Inflammatory macrophage treated with lipopolysaccharide for 4 hours (primary cell): Measurements from ENCODE around the gene GOLGA2.
"Not testable (repeated sequence)": the region's sequence is repeated elsewhere in the genome, so short reads cannot be mapped to it uniquely, and the experiment has no call there.

ENCODE experiments used
- DNase-seq: peaks from one replicate; pipeline ENCODE4 v3.0.0-alpha.2; 2020

Gene GOLGA2

DNA sequence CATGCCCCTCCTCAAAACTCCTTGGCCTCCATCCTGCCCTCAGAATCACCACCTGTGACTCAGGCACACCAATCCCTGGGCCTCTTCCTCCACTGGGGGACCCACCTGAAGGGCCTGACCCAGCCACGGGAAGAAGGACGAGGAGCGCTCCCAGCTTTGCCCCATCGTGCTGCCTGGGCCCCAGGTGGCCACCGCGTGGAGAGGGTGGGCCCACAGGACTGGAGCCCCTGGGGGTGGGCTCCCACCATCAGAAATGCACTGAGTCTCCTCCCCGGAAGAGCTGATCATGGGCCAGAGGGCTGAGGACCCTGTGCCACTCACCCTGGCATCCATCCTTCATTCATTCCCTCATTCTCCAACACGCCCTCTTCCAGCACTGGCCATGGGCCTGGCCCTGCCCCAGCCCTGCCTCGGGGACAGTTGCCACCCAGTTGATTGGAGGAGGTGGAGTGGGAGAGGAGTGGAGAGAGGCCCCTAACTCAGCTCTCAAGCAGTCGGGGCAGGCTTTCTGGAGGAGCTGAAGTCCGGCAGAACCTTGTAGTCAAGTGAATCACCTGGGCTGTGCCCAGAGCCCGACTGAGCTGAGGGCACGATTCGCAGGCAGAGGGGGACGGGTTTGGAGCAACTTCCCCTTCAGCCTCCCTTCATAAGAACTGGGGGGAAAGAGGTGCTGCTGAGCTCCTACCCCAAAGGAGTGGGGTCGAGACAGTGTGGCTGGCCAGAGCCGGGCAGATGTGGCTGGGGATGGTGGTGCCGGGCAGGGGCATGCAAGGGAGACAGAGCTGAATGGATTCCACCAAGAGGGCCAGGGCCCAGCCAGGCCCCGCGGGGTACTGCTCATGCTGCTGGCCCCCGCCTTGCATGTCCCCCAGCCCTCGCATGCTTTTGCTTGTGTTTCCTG is 43.0 kb downstream of the GOLGA2 start:
- DNase-seq: no peak

DNA sequence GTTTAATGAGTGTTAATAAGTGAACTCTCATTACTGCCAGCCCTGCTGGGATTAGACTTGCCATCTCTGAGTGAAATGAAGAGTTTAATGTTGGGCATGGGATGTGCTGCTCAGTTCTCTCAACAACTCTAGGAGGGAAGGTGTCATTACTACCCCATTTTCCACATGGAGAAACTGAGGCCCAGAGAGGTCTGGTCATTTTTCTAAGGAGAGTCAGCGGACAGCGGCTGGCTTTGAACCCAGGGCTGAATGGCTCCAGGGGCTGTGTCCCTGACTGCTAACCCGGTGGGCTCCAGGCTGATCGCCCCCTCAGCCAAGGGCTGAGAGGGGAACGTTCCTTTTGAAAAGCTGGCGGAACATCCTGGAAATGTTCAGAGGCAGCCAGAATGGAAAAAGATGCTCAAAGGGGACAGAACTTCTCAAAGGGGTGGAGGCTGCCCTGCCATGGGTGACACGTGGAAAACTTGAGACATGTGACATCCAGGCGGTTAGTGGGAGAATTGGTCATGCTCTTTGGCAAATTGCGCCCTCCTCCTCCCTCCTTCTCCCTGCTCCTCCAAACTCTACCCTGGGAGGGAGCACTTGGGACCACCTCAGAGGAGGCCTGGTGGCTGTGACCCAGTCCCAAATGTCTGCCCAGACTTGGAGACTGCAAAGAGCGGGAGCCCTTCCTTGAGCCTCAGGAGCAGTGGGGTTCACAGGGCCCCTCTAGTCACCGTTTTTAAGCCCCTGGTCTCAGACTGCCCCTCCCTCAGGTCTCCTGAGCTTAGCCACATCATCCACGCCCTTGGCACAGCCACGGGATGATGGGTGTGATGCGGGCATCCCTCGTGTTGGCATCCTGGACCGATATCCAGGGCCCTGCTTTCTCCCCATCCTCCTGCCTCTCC is 43.9 kb downstream of the GOLGA2 start:
- DNase-seq: no peak

DNA sequence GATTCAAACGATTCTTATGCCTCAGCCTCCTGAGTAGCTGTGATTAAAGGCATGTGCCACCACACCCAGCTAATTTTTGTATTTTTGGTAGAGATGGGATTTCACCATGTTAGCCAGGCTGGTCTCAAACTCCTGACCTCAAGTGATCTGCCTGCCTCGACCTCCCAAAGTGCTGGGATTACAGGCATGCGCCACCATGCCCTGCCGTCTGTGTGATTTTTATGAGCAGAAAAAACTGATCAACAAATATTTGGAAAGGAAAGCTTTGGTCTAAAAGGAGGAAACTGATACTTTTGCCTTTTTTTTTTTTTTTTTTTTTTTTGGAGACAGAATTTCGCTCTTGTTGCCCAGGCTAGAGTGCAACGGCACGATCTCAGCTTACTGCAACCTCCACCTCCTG is 44.9 kb downstream of the GOLGA2 start:
- DNase-seq: not testable (repeated sequence)

DNA sequence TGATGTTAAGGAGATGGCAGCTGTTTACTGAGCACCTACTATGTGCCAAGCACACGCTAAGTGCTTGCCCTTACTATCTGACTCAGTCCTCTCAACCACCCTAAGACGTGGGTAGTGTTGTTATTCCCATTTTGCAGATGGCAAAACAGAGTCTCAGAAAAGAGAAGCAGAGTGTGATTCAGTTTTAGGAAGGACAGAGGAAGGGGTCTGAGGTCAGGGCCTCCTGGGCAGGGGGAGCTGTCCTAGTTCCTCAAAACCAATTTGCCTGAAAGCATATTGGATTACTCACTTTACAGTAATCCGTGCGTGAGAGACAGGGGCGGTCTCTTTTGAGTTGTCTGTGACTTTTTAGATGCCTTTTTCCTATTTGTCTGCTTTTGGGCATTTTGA is 49.4 kb downstream of the GOLGA2 start:
- DNase-seq: peak; percentile 59

DNA sequence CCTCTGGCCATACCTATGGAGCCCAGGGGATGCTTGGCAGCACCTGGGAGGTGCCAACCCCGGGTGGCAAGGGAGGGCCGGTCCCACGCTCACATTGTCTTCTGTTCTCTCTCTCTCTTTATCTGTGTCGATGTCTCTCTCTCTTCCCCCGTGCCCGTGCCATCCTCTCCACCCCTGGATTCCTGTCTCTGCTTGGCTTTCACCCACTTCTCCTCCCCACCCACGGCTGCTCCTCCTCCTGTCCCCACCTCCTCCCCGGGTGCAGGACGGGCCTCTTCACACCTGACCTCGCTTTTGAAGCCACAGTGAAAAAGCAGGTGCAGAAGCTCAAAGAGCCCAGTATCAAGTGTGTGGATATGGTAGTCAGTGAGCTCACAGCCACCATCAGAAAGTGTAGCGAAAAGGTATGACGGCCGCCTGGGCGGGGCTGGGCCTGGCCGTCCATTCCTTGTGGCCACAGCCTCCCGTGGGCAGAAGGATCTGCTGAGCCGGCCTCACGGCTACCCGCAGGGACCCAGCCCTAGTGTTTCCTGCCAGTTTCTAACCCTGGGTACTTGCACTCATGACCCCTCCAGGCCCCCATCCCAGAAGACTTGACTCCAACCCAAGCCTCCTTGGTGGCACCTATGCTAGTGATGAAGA is 49.9 kb downstream of the GOLGA2 start:
- no peak for DNase-seq

DNA sequence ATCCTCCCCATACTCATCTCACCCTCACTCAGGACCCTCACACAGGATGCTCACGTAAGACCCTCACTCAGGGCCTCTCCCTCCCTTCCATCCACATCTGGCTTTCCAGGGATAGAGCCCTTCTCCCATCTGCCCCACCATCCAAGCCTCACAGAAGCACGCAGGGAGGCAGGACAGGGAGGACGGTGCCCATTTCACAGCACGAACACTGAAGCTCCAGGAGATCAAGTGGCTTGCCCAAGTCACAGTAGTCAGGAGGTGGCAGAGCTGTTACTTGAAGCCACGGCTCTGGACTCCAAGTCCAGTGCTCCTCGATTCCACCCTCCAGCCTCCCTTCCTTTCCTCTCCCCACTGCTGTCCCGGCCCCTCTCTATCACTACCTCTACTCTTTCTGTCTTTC is 50.9 kb downstream of the GOLGA2 start:
- DNase-seq: no peak

DNA sequence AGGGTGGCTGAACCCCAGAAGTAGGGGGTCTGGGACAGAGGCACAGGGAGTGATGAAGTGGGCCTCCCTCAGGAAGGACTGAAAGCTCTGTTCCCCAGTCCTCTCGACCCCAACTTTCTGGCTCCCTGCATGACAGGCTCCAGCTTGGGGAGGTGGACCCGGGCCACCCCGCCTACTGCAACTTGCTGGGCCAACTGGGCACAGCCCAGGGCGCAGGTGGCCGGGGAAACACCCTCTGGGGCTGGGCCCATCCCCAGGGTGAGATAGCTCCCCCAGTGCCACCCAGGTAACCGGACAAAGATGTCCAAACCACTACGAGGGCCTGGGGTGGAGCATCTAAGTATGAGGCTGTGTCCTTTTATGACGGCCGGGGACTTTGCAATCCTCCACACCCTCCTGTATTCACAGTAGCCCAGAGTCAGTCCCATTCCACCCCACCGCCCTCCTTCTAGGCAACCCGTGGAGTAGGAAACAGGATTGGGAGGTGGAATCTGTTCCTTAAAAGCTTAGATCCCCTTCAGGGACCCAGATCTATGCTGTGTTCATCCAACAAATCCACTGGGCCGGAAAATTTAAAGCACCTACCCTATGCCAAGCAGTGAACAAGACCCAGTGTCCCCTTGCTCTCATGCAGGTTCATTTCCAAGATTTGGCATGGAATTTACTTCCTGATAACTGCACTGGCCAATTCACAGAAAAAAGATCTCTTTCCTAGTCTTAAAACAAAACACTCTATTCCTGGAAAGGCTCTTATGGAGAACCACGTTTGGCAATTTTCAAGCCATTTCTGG is 52.7 kb downstream of the GOLGA2 start:
- no peak for DNase-seq

DNA sequence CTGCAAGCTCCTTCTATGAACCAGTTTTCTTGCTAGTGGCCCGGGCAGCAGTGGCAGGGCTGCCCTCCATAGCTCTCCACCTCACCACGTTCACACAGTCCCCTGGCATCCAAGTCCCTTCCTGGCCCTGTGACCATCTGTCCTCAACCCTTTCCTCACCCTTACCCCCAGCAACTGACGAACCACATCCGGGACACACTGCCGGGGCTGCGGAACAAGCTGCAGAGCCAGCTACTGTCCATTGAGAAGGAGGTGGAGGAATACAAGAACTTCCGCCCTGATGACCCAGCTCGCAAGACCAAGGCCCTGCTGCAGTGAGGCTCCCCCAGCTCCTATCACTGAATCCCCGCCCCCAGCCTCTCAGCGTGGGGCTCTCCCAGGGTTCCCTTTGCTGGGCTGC is 53.8 kb downstream of the GOLGA2 start:
- no peak for DNase-seq

DNA sequence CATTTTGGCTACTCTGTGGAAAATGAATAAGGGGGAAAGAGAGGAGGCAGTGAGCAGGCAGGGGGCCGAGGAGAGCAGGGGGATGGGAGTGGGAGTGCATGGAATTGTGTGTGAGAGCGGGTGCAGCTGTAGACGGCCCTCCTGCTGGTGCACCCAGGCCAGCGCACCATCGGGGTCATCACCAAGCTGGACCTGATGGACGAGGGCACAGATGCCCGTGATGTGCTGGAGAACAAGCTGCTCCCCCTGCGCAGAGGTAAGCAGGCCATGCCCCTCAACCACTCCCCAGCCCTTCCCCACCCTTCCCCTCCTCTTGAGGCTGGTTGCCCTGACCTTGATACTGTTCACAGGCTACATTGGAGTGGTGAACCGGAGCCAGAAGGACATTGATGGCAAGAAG is 56.0 kb downstream of the GOLGA2 start:
- no peak for DNase-seq

DNA sequence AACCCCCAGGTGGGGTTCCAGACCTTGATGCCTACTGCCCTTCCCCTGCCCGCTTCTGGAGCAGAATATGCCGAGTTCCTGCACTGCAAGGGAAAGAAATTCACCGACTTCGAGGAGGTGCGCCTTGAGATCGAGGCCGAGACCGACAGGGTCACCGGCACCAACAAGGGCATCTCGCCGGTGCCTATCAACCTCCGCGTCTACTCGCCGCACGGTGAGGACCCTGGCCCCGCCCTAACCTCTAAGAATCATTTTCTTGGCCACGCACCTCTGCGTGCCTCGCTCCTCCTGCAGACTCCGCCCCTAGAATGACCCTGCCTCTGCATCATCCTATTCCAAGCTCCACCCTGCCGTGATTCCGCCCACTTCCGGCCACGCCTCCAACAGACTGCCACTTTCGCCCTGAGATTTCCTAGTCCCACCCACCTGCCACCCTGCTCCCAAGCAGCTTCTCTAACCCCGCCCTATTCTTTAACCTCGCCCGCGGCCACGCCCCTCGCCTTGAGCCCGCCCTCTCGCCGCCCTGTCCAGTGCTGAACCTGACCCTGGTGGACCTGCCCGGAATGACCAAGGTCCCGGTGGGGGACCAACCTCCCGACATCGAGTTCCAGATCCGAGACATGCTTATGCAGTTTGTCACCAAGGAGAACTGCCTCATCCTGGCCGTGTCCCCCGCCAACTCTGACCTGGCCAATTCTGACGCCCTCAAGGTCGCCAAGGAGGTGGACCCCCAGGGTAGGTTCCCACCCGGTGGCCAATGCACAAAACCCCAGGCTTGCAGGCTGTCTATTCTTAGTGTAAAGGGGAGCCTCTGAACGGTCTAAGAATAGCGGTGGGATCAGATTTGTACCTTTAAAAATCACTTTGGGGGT is 57.1 kb downstream of the GOLGA2 start:
- peak; percentile 98 for DNase-seq

DNA sequence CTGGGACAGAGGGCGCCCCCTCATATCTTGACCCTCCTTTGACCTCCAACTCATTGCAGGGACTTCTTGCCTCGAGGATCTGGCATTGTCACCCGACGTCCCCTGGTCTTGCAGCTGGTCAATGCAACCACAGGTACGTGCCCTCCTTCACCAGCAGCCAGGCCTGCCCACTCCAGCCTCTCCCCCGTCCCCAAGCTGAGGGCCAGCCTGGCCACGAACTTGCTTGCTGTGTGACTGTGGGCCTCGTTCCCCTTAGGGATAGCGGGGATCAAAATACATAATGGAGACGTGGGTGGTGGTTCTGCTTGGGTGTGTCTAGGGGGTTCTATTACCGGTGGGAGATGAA is 57.7 kb downstream of the GOLGA2 start:
- no peak for DNase-seq

DNA sequence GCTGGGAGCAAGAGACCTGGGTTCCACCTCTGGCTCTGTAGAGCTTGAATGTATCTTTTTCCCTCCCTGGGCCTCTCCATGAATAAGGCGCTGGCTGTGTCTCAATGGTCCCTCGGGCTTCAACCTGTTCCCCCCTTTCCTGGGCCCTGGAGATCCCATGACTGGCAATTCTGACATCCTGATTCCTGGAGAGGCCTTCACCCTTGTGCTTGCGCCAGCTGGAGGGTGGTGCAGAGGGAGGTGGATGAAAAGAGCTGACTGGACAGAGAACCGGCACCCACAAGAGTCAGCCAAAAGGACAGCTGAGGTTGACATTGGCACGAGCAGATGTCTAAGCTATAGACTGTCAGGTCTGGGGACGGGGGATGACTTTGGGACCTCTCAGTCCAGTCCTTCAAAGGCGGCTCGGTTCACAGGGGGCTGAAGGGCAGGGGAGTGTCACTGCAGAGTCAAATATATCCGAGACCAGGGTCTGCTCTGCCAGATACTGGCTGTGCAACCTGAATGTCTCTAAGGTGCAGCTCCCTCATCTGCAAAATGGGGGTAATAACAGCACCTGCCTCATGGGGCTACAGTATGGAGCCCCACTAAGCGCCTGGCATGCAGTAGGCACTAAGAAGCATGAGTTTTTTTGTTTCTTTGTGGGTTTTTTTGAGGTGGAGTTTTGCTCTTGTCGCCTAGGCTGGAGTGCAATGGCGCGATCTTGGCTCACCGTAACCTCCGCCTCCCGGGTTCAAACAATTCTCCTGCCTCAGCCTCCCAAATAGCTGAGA is 58.8 kb downstream of the GOLGA2 start:
- no peak for DNase-seq

DNA sequence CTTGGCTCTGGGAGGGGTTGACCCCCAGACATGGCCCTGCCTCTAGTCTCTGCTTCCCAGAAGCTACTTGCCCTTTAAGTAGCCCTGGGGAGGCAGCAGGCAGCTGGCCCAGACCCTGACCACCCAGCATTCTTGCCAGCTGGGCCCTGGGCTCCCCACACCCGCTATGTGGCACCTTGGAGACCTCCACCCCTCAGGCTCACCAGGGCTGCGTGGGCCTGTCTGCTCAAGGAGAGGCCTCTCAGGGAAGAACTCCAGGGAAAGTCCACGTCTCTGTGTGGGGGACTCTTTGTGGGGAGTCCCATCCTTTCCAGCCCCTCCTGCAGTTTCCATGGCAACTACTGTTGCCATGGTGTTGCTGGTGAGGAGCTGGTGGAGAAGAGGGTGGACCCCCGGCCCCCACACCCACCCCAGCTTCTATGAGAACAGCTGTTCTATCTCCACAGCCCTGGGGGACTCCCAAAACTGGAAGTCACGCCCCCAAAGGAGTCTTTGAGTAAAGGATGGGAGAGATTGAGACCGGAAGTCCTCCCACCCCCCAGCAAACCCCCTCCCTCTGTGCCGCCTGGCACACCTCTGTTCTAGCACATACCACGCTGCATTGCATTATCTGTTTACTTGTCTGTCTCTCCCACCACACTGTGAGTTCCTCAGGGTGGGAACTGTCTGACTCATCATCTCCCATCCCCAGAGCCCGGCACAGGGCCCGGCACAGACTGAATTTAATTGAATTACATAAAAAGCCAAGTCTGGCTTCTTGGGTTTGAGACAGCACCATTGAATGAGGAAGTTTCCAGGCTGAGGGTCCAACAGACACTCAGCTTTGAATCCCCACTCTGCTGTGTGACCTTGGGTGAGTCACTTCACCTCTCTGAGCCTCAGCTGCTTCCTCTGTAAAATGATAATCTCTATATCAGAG is 60.1 kb downstream of the GOLGA2 start:
- no peak for DNase-seq

DNA sequence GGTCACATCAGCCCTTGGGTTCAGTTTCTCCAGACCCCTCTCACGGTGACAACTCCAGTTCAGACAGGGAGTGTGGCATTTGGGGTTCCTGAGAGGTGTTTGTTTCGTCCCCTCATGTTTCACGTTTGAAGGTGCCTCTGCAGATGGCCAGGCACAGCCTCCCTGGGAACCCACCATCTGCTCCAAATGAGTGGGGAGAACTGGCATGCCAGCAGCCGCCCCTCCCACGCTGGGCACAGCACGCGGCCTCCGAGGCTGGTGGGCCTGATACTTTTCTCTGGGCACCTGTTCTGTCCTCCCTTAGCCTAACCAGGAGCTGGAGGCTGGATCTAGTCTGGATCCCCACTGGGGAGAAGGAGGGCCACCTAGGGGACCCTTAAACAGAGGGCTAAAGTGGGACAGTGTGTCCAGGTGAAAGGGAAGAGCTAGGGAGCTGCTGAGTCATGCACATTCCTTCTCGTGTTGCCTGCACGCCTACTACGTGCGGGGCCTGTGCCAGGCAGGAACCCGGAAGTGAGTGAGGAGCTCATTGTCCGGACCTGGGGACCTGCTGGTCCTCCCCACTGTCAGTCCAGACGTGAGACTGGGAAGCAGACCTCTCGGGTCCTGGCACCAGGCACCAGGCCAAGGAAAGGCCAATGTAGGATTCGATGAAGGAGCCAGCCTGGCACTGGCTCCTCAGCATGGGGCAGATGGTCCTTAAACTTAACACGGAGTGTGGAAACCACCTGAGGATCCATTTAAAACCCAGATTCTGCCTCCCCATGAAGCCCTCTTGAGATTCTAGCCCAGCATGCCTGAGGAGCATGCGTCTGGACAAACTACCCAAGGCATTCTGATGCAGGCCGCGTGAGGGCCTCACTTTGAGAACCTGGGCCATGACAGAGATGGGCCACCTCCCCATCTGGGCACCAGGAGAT is 61.0 kb downstream of the GOLGA2 start:
- no peak for DNase-seq

DNA sequence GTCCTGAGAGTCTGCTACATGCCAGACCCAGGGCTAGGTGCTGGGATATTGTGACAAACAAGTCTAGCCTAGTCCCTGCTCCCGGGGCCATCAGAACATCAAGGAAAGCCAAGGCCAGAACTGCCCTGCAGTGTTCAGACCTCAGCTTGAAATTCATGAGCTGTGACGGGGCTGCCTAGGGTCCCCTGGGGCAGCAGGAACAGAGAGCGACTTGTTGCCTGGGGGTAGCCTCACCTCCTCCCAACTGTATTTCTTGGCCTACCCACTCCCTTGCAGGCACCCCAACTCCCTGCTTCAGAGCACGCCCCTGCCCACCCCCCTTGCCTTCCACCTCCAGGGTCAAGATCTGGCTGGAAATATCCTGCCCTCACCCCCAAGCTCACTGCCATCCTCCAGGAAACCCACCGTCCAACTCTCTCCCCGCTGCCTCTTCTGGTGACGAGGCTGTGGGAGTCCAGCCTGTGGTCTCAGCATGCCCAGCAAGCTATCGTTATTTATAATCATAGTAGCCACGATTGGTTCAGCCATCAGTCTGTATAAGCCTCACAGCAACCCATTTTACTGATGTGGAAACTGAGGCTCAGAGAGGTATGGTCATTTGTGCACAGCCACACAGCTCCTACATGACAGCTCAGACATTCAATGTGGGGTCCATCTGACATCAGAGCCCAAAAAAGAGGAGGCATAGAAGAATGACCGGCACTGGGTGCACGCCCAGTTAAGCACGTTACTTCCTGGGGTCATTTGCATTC is 61.9 kb downstream of the GOLGA2 start:
- DNase-seq: no peak

DNA sequence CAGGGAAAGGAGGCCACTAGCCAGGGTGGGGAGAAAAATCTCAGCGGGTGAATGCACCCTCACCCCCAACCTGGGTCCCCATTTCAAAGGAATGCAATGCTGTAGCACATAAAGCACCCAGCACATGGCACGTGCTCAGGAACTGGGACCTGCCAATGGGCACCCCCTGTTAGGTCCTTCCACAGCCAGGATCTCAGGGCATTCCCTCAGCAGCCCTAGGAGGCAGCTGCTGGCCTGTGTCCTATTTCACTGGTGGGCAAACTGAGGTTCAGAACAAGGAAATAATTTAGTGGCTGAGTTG is 63.9 kb downstream of the GOLGA2 start:
- no peak for DNase-seq

DNA sequence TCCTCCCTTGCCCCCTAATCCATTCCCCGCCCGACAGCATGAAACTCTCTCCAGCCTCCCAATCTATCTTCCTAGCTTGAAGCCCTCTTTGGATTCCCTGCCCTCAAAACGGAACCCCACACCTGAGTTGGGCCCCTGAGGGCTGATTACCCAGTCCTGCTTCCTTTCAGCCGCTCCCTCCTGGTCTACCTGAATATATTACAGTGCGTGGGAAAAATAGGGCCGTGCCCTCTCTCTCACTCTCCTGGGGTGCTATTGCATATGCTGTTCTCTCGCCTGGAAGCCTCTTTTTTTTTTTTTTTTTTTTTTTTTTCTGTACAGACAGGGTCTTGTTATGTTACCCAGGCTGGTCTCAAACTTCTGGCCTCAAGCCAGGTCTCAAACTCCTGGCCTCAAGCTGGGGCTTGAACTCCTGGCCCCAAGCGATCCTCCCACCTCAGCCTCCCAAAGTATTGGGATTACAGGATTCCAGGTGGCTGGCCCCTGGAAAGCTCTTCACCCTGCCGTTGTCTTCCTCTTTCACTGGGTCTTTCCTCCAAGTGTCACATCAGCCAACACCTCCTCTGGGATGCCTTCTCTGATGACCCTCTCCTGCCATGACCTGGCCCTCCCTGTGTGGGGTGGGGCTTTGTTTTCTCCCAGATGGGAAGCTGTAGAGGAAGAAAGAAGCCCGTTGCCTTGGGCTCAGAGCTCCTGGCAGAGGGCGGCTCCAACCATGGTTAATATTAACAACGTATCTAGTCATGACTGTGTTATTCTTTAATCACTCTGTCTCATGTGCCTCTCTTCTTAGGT is 64.4 kb downstream of the GOLGA2 start:
- no peak for DNase-seq
